Liver (tissue), 3 donors: ENCODE measurements around the gene MRPL21.

ENCODE experiments used
- EGR1 ChIP-seq, 2 donors: IDR thresholded peaks; 2 replicates each; pipeline ENCODE4 v1.6.1; 2016 to 2018; ENCODE audit warnings: antibody characterized with exemption in 2 of 2, low read depth in 2 of 2
- RAD21 ChIP-seq, 2 donors: IDR thresholded peaks; 2 replicates each; pipeline ENCODE4 v1.6.1; 2016; ENCODE audit warnings: antibody characterized with exemption in 2 of 2, mild to moderate bottlenecking in 2 of 2
- TAF1 ChIP-seq: conservative IDR thresholded peaks from 2 replicates; pipeline ENCODE4 v1.6.1; 2016; ENCODE audit warnings: antibody characterized with exemption, mild to moderate bottlenecking
- YY1 ChIP-seq: IDR thresholded peaks from 2 replicates; pipeline ENCODE4 v1.6.1; 2016; ENCODE audit warnings: antibody characterized with exemption, mild to moderate bottlenecking
- TF ChIP-seq, protein P1 (sequence below): fragments of 150-350 bp; IDR thresholded peaks from 2 replicates; pipeline ENCODE4 v1.5.1; 2017; ENCODE audit warnings: improper control_type of control experiment, low read depth, low read length; ENCODE audit not compliant: missing input control
- TF ChIP-seq, protein P2 (sequence below): IDR thresholded peaks from 2 replicates; pipeline ENCODE4 v1.6.1; 2016; ENCODE audit warnings: antibody characterized with exemption, mild to moderate bottlenecking
- TF ChIP-seq, protein P3 (sequence below): IDR thresholded peaks from 2 replicates; pipeline ENCODE4 v1.6.1; 2016; ENCODE audit warnings: antibody characterized with exemption
- donor health status: healthy.
- donor health status: healthy.

DNA sequence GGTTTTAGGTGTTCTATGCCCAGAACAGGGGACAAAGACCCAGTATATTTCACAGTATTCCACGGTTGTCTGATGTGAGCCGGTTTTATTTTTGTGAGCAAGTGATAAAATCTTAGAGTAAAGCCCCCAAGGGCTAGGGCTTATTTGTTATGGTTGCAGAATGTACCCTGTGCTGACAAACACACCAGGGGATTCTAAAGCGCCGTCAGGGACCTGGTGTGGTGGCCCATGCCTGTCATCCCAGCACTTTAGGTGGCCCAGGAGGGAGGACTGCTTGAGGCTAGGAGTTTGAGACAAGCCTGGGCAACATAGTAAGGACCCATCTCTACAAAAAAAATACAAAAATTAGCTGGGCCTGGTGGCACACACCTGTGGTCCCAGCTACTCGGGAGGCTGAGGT, 22.8 kb downstream of the MRPL21 start:
- TF ChIP-seq, protein P1, sequence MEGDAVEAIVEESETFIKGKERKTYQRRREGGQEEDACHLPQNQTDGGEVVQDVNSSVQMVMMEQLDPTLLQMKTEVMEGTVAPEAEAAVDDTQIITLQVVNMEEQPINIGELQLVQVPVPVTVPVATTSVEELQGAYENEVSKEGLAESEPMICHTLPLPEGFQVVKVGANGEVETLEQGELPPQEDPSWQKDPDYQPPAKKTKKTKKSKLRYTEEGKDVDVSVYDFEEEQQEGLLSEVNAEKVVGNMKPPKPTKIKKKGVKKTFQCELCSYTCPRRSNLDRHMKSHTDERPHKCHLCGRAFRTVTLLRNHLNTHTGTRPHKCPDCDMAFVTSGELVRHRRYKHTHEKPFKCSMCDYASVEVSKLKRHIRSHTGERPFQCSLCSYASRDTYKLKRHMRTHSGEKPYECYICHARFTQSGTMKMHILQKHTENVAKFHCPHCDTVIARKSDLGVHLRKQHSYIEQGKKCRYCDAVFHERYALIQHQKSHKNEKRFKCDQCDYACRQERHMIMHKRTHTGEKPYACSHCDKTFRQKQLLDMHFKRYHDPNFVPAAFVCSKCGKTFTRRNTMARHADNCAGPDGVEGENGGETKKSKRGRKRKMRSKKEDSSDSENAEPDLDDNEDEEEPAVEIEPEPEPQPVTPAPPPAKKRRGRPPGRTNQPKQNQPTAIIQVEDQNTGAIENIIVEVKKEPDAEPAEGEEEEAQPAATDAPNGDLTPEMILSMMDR = no peak
- TF ChIP-seq EGR1 (IDR thresholded peaks at IDR 0.05; ENCODE audit: low read depth in 2 of 2) (no peak), RAD21 (IDR thresholded peaks at IDR 0.05) (no peak), TAF1 (no peak), YY1 (no peak)
- TF ChIP-seq, protein P2, sequence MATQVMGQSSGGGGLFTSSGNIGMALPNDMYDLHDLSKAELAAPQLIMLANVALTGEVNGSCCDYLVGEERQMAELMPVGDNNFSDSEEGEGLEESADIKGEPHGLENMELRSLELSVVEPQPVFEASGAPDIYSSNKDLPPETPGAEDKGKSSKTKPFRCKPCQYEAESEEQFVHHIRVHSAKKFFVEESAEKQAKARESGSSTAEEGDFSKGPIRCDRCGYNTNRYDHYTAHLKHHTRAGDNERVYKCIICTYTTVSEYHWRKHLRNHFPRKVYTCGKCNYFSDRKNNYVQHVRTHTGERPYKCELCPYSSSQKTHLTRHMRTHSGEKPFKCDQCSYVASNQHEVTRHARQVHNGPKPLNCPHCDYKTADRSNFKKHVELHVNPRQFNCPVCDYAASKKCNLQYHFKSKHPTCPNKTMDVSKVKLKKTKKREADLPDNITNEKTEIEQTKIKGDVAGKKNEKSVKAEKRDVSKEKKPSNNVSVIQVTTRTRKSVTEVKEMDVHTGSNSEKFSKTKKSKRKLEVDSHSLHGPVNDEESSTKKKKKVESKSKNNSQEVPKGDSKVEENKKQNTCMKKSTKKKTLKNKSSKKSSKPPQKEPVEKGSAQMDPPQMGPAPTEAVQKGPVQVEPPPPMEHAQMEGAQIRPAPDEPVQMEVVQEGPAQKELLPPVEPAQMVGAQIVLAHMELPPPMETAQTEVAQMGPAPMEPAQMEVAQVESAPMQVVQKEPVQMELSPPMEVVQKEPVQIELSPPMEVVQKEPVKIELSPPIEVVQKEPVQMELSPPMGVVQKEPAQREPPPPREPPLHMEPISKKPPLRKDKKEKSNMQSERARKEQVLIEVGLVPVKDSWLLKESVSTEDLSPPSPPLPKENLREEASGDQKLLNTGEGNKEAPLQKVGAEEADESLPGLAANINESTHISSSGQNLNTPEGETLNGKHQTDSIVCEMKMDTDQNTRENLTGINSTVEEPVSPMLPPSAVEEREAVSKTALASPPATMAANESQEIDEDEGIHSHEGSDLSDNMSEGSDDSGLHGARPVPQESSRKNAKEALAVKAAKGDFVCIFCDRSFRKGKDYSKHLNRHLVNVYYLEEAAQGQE = no peak
- TF ChIP-seq, protein P3, sequence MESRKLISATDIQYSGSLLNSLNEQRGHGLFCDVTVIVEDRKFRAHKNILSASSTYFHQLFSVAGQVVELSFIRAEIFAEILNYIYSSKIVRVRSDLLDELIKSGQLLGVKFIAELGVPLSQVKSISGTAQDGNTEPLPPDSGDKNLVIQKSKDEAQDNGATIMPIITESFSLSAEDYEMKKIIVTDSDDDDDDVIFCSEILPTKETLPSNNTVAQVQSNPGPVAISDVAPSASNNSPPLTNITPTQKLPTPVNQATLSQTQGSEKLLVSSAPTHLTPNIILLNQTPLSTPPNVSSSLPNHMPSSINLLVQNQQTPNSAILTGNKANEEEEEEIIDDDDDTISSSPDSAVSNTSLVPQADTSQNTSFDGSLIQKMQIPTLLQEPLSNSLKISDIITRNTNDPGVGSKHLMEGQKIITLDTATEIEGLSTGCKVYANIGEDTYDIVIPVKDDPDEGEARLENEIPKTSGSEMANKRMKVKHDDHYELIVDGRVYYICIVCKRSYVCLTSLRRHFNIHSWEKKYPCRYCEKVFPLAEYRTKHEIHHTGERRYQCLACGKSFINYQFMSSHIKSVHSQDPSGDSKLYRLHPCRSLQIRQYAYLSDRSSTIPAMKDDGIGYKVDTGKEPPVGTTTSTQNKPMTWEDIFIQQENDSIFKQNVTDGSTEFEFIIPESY = no peak
